ENCODE measurements around the gene NEK1. TPM values are rescaled to one million over a fixed set of nuclear protein-coding genes. Genes with fewer than 3 reads are reported as not detected.

Gene NEK1
- total and polyA plus RNA-seq, 2 donors (not counting 3 experiments of a cell fraction or from before 2014, with no cell fraction given) = 2.6 to 10.1 TPM

- ChIA-PET POLR2A (no interaction called here), CTCF (interaction anchor here (0.7 to 3.6 kb wide), 24 partner anchors 10 to 981 kb away, joined by 3 to 43 read pairs (median 4); partner anchors contain the start of genes CBR4 and NEK1)
- Histone ChIP-seq H3K9ac (replicated peaks; ENCODE audit: extremely low read depth, insufficient read depth, low read length) (no peak overlapping the region), H3K9me3 (replicated peaks; ENCODE audit: control insufficient read depth, insufficient read depth, low read length) (no peaks in the 10 kb centered on the region), H3K4me2 (ENCODE audit: insufficient read depth, low read length) (no peak overlapping the region), H3K4me3 (replicated peaks in 1 of 3; ENCODE audit: insufficient read depth in 1 of 3, low read depth in 1 of 3, low read length in 3 of 3) (no peak overlapping the region), H3K4me1 (ENCODE audit: control insufficient read depth, extremely low read depth, insufficient read depth, low read length) (no peaks in the 10 kb centered on the region), H3K27ac (ENCODE audit: insufficient read depth, low read depth, low read length) (no peak overlapping the region), H4K20me1 (replicated peaks; ENCODE audit: control insufficient read depth, extremely low read depth, insufficient read depth, low read length) (no peaks in the 10 kb centered on the region), H3K9me1 (replicated peaks; ENCODE audit: control insufficient read depth, extremely low read depth, insufficient read depth, low read length) (no peaks in the 10 kb centered on the region), H3K79me2 (ENCODE audit: control insufficient read depth, insufficient read depth, low read length) (no peaks in the 10 kb centered on the region), H3K36me3 (ENCODE audit: control insufficient read depth in 2 of 2, extremely low read depth in 1 of 2, insufficient read depth in 2 of 2, low read length in 2 of 2) (no peaks in the 10 kb centered on the region), H2AFZ (ENCODE audit: low read depth, low read length) (no peak overlapping the region), H3K27me3 (ENCODE audit: control insufficient read depth in 2 of 2, insufficient read depth in 2 of 2, low read length in 2 of 2) (no peaks in the 10 kb centered on the region)
- FAIRE-seq (no peak), DNase-seq (ENCODE audit: low read depth, low spot score) (peak; percentile 80)
- TF ChIP-seq CTCF (IDR thresholded peaks at IDR 0.05; ENCODE audit: extremely low read depth in 1 of 2, insufficient read depth in 1 of 2, low read depth in 1 of 2, low read length in 2 of 2) = peak; percentile 50
- TF ChIP-seq EZH2 (IDR thresholded peaks at IDR 0.05; ENCODE audit: borderline replicate concordance, low read depth, low read length, severe bottlenecking) = no peak
- TF ChIP-seq FOS (IDR thresholded peaks at IDR 0.05; ENCODE audit: borderline replicate concordance, insufficient read depth, low read length) = no peak
- TF ChIP-seq MYC (IDR thresholded peaks at IDR 0.05; ENCODE audit: low read depth, low read length) = no peak
- TF ChIP-seq, protein P1, sequence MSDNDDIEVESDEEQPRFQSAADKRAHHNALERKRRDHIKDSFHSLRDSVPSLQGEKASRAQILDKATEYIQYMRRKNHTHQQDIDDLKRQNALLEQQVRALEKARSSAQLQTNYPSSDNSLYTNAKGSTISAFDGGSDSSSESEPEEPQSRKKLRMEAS (IDR thresholded peaks at IDR 0.05; ENCODE audit: insufficient read depth, insufficient read length) = no peak
- no TSS peak for BruUV-seq (replicated peaks)
- intact Hi-C loops (cut with micrococcal nuclease) = loop anchor here (1.0 to 5.0 kb wide), 5 partner anchors 73 to 643 kb away; no protein-coding TSS in a partner anchor
- dilution Hi-C loops (cut with MboI; ENCODE audit: extremely low pct_ligation_motif_present, low sequenced_read_pairs) = no loop called here
Observed at GRCh38 chr4:169566021-169566818, 46.2 kb downstream of the NEK1 start.

All from endothelial cell of umbilical vein (primary cell).